ENCODE data around the gene SMIM33. TPM values are rescaled to one million over a fixed set of nuclear protein-coding genes. Genes with fewer than 3 reads are reported as not detected.

Gene SMIM33
- total and polyA plus RNA-seq, 9 of the 15 experiments (the other 6 are each of a cell fraction or from before 2014, with no cell fraction given), result not detected

DNA sequence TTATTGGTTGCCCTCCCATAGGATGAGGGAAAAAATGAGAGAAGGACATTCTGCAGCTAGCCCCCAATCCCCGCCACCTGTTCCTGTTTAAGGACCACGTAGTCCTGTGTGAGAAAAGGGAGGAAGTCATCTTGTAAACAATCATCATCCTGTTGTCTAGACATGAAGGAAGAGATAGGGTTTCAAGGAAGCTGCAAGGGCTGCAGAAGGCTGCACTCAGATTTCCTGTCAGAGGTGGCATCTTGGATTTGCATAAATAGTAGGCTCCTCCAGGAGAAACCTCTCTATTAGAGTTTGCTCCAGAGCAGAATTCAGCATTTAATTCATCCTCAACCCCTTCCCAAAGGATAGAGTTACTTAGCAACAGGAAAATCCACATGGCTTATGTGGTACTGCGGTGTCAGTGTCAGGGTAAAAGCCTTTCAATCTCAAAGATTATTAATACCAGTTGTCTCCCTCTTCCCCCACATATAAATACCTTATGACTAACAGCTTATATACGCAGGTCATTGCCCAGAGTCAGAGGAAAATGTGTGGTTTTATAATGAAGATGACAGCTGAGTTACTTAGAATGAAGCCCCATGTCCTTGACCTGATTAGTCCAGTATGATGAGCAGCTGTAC lies 26.9 kb upstream of the SMIM33 start (continued):
- TF ChIP-seq ZNF589 (CRISPR knock-in tag; IDR thresholded peaks at IDR 0.05; ENCODE audit: low read depth), result no peak
- TF ChIP-seq, protein P1, sequence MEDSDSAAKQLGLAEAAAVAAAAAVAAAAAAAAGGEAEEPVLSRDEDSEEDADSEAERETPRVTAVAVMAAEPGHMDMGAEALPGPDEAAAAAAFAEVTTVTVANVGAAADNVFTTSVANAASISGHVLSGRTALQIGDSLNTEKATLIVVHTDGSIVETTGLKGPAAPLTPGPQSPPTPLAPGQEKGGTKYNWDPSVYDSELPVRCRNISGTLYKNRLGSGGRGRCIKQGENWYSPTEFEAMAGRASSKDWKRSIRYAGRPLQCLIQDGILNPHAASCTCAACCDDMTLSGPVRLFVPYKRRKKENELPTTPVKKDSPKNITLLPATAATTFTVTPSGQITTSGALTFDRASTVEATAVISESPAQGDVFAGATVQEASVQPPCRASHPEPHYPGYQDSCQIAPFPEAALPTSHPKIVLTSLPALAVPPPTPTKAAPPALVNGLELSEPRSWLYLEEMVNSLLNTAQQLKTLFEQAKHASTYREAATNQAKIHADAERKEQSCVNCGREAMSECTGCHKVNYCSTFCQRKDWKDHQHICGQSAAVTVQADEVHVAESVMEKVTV (CRISPR knock-in tag; IDR thresholded peaks at IDR 0.05), result no peak
- no peak for TF ChIP-seq PHF20 (IDR thresholded peaks at IDR 0.05; ENCODE audit: partially characterized antibody)
- no peak for TF ChIP-seq SNAPC5 (CRISPR knock-in tag; IDR thresholded peaks at IDR 0.05)
- no peak for TF ChIP-seq E2F1 (CRISPR knock-in tag; IDR thresholded peaks at IDR 0.05)
- no peak for TF ChIP-seq MIER1 (IDR thresholded peaks at IDR 0.05; ENCODE audit: low read depth)

All from K562 (cell line).